Activated gamma-delta T cell (primary cell): ENCODE results near the gene MICAL3.
"Not testable (repeated sequence)": the region's sequence is repeated elsewhere in the genome, so short reads cannot be mapped to it uniquely, and the experiment has no call there.

ENCODE experiments used
- DNase-seq: peaks from one replicate; lab custom pipeline; 2025; lab: John Stamatoyannopoulos, UW

Gene MICAL3

GRCh38 chr22:18059094-18059417 lies 34.7 kb upstream of the MICAL3 start:
- DNase-seq = no peak

- DNase-seq = no peak
These were observed 34.2 kb upstream of the MICAL3 start for GRCh38 chr22:18058371-18059093.

- DNase-seq = no peak
These were observed 33.3 kb upstream of the MICAL3 start for GRCh38 chr22:18057568-18058209.

- no peak for DNase-seq
These were observed 32.6 kb upstream of the MICAL3 start for GRCh38 chr22:18056807-18057474.

- no peak for DNase-seq
These were observed 31.9 kb upstream of the MICAL3 start for GRCh38 chr22:18056161-18056666.

GRCh38 chr22:18055619-18056160 lies 31.3 kb upstream of the MICAL3 start:
- no peak for DNase-seq

- DNase-seq = not testable (repeated sequence)
These were observed 29.0 kb upstream of the MICAL3 start for GRCh38 chr22:18053216-18053946.

GRCh38 chr22:18051113-18051512 lies 26.8 kb upstream of the MICAL3 start:
- DNase-seq = not testable (repeated sequence)

GRCh38 chr22:18050065-18050464 lies 25.7 kb upstream of the MICAL3 start:
- no peak for DNase-seq

- no peak for DNase-seq
These were observed 24.1 kb upstream of the MICAL3 start for GRCh38 chr22:18048441-18048898.

GRCh38 chr22:18048041-18048440 lies 23.7 kb upstream of the MICAL3 start:
- DNase-seq = no peak

- DNase-seq = no peak
These were observed 21.4 kb upstream of the MICAL3 start for GRCh38 chr22:18045794-18046193.

GRCh38 chr22:18044548-18045271 lies 20.3 kb upstream of the MICAL3 start:
- DNase-seq = no peak

- DNase-seq = no peak
These were observed 18.3 kb upstream of the MICAL3 start for GRCh38 chr22:18042685-18043084.

- not testable (repeated sequence) for DNase-seq
These were observed 16.5 kb upstream of the MICAL3 start for GRCh38 chr22:18040898-18041297.

GRCh38 chr22:18035751-18036150 lies 11.4 kb upstream of the MICAL3 start:
- DNase-seq = no peak

- no peak for DNase-seq
These were observed 9.7 kb upstream of the MICAL3 start for GRCh38 chr22:18034076-18034475.

- no peak for DNase-seq
These were observed 9.0 kb upstream of the MICAL3 start for GRCh38 chr22:18033204-18033998.

GRCh38 chr22:18032455-18033101 lies 8.2 kb upstream of the MICAL3 start:
- no peak for DNase-seq
